ENCODE data around the gene TAF13.

- TF ChIP-seq CTCF (conservative IDR thresholded peaks at IDR 0.05; ENCODE audit: low read depth, low read length) = no peak
- no peak for TF ChIP-seq POLR2A (IDR thresholded peaks at IDR 0.05; ENCODE audit: low read depth, low read length)
- TF ChIP-seq RAD21 (IDR thresholded peaks at IDR 0.05; ENCODE audit: low read length) = no peak
- no peak for TF ChIP-seq SMC3 (IDR thresholded peaks at IDR 0.05; ENCODE audit: low read depth, low read length)
- TF ChIP-seq USF2 (IDR thresholded peaks at IDR 0.05; ENCODE audit: low read depth, low read length) = no peak
- no peak for TF ChIP-seq CEBPB (IDR thresholded peaks at IDR 0.05; ENCODE audit: low read depth, low read length)
- no peak for TF ChIP-seq RCOR1 (IDR thresholded peaks at IDR 0.05; ENCODE audit: insufficient replicate concordance, low read length)
- TF ChIP-seq FOS (IDR thresholded peaks at IDR 0.05; ENCODE audit: low read depth, low read length) = no peak
- TF ChIP-seq BHLHE40 (IDR thresholded peaks at IDR 0.05; ENCODE audit: low read depth, low read length) = no peak
- no peak for TF ChIP-seq ELK1 (IDR thresholded peaks at IDR 0.05; ENCODE audit: borderline replicate concordance, low read depth, low read length)
- no peak for TF ChIP-seq MAZ (IDR thresholded peaks at IDR 0.05; ENCODE audit: borderline replicate concordance, low read depth, low read length)
- TF ChIP-seq NFE2L2 (IDR thresholded peaks at IDR 0.05; ENCODE audit: low read depth, low read length) = no peak
- TF ChIP-seq RFX5 (IDR thresholded peaks at IDR 0.05; ENCODE audit: low read depth, low read length) = no peak
- no peak for TF ChIP-seq MAFK (IDR thresholded peaks at IDR 0.05; ENCODE audit: low read depth, low read length)
Observed at GRCh38 chr1:109079240-109079622, 3.4 kb upstream of the TAF13 start.

Measured in IMR-90 (cell line).